GM15510 (cell line): ENCODE measurements around the gene TPSD1.

Experiments used
- POLR2A ChIP-seq: IDR thresholded peaks from 3 replicates; pipeline ENCODE4 v1.6.1; 2011; ENCODE audit warnings: borderline replicate concordance; ENCODE audit not compliant: insufficient read length; ENCODE audit errors: extremely low read depth

Gene TPSD1

GRCh38 chr16:1279945-1280589, 24.2 kb downstream of the TPSD1 start:
- TF ChIP-seq POLR2A = no peak

GRCh38 chr16:1280783-1281182, 24.9 kb downstream of the TPSD1 start:
- no peak for TF ChIP-seq POLR2A

GRCh38 chr16:1281517-1281916, 25.6 kb downstream of the TPSD1 start:
- TF ChIP-seq POLR2A = no peak

- no peak for TF ChIP-seq POLR2A
These were observed 26.6 kb downstream of the TPSD1 start for GRCh38 chr16:1282324-1282973.

DNA sequence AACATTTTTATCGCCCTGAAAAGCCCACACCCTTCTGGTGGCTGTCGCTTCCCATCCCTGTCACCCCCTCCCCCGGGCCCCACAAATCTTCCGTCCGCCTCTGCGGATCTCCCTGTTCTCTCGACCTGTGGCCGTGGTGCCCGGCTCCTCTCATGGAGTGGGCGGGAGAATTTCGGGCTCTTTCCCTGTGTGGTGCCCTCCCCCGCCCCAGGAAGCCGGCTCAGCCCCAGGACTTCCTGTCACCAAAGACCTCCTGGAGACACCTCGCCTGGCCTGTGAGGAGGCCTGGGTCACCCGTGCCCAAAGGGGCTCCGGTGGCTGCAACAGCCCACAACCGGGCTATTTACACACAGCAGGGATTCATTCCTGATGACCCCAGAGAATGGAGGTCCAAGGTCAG, 27.4 kb downstream of the TPSD1 start:
- TF ChIP-seq POLR2A = no peak

GRCh38 chr16:1283996-1284616, 28.2 kb downstream of the TPSD1 start:
- TF ChIP-seq POLR2A = no peak

GRCh38 chr16:1285669-1286512, 30.0 kb downstream of the TPSD1 start:
- TF ChIP-seq POLR2A = no peak

- TF ChIP-seq POLR2A = no peak
These were observed 30.7 kb downstream of the TPSD1 start for GRCh38 chr16:1286513-1287094.

DNA sequence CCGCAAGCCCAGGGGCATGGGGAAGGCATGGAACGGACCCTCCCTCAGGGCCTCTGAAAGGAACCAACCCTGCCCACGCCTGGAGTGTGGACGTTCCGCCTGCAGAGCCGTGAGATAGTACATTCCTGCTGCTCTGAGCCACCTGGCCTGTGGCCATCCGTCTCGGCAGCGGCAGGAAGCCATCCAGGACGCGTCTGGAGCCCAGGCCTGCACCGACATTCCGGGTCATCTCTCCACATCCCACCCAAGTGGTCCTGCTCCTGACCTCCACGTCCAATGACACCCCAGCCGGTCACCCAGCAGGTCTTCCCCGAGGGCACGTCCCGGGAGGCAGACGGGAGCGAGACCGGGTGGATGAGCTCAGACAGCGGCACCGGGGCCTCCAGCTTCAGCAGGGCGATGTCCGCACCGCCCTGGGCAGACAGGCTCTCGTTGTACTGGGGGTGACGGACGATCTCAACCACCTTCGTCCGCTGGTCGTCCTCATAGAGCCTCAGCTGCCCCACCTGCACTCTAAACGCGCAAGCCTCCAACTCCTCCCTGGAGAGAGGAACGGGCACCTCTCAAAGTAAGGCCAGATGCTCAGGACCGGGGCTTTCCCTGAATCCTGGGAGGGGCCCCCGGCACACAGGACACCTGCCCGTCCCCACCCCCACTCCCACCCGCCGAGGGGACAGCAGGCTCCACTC, 32.3 kb downstream of the TPSD1 start:
- no peak for TF ChIP-seq POLR2A

DNA sequence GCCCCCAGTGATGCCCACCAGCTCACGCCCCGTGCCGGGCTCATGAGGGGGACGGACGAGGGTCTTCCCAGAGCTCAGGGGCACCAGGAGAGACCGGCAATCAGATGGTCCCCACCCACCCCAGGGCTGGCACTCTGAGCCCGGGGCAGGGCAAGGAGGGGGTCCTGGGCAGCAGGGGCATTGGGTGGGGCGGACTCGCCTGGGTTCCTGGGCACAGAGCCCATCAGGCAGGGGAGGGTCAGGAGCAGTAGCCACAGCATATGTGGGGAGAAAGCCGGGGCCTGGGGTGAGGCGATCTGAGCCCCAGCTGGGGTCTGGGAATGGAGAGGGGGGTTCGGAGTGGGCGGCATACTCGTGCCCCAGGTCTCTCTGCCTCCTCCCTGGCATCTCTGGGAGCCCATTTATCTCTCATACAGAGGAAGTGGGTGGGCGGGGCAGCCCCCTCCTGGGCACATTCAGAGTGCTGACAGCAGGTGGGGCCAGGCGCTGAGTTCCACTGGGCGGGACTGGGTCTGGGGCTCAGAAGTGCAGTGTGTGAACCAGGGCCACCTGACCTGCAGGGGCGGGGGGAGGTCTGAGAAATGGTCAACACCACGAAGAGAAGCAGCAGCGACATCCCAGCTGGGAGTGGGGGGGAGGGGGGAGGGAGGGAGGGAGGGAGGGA, 33.1 kb downstream of the TPSD1 start:
- TF ChIP-seq POLR2A = no peak

GRCh38 chr16:1289477-1289866, 33.6 kb downstream of the TPSD1 start:
- no peak for TF ChIP-seq POLR2A

GRCh38 chr16:1290063-1290501, 34.2 kb downstream of the TPSD1 start:
- TF ChIP-seq POLR2A = no peak

GRCh38 chr16:1290860-1291575, 35.1 kb downstream of the TPSD1 start:
- TF ChIP-seq POLR2A = no peak
